Measurements from ENCODE around the gene ENC1.
"Not testable (repeated sequence)": the region's sequence is repeated elsewhere in the genome, so short reads cannot be mapped to it uniquely, and the experiment has no call there.

The ENC1 gene

GRCh38 chr5:74640450-74640953 lies at the start of gene ENC1:
Gene ENC1 (minus strand): TSS chr5:74640728. CDS start chr5:74636485, 4,243 bp downstream.
- peak; percentile 86 for DNase-seq

- DNase-seq, result no peak
These were observed 46.6 kb upstream of the ENC1 start for GRCh38 chr5:74686962-74687751.

GRCh38 chr5:74685979-74686631 lies 45.6 kb upstream of the ENC1 start:
- DNase-seq, result peak; percentile 11

GRCh38 chr5:74684900-74685851 lies 44.6 kb upstream of the ENC1 start, which contains the start of gene HEXB:
Gene HEXB (plus strand): TSS chr5:74685233. CDS start chr5:74685261, 28 bp downstream.
- peak; percentile 94 for DNase-seq

GRCh38 chr5:74679966-74680365 lies 39.4 kb upstream of the ENC1 start:
- DNase-seq, result no peak

- DNase-seq, result not testable (repeated sequence)
These were observed 38.8 kb upstream of the ENC1 start for GRCh38 chr5:74679300-74679699.

- not testable (repeated sequence) for DNase-seq
These were observed 37.6 kb upstream of the ENC1 start for GRCh38 chr5:74678123-74678522.

GRCh38 chr5:74676466-74676865 lies 35.9 kb upstream of the ENC1 start:
- not testable (repeated sequence) for DNase-seq

- no peak for DNase-seq
These were observed 32.7 kb upstream of the ENC1 start for GRCh38 chr5:74673011-74673790.

- DNase-seq, result no peak
These were observed 31.8 kb upstream of the ENC1 start for GRCh38 chr5:74672215-74672877.

GRCh38 chr5:74670396-74671038 lies 30.0 kb upstream of the ENC1 start:
- no peak for DNase-seq

- DNase-seq, result no peak
These were observed 29.3 kb upstream of the ENC1 start for GRCh38 chr5:74669821-74670220.

GRCh38 chr5:74667396-74667795 lies 26.9 kb upstream of the ENC1 start:
- no peak for DNase-seq

- DNase-seq, result no peak
These were observed 25.3 kb upstream of the ENC1 start for GRCh38 chr5:74665816-74666215.

GRCh38 chr5:74665273-74665672 lies 24.7 kb upstream of the ENC1 start:
- DNase-seq, result no peak

GRCh38 chr5:74664551-74664950 lies 24.0 kb upstream of the ENC1 start:
- no peak for DNase-seq

- DNase-seq, result no peak
These were observed 20.3 kb upstream of the ENC1 start for GRCh38 chr5:74660873-74661272.

- no peak for DNase-seq
These were observed 19.6 kb upstream of the ENC1 start for GRCh38 chr5:74660140-74660539.

- DNase-seq, result no peak
These were observed 18.6 kb upstream of the ENC1 start for GRCh38 chr5:74659172-74659571.

- DNase-seq, result no peak
These were observed 16.6 kb upstream of the ENC1 start for GRCh38 chr5:74657165-74657564.

- DNase-seq, result no peak
These were observed 15.2 kb upstream of the ENC1 start for GRCh38 chr5:74655716-74656115.

All from stimulated activated CD4-positive, alpha-beta T cell treated with anti-CD3 and anti-CD28 coated beads, Interleukin-15, amount 100 ng/mL, for 24 hours (primary cell).